PFSK-1 (cell line): ENCODE results near the gene USP36.

Experiments used
- FOXP2 ChIP-seq: optimal IDR thresholded peaks from 2 replicates; pipeline ENCODE3; 2011; ENCODE audit warnings: borderline replicate concordance, control low read depth, inconsistent platforms; ENCODE audit not compliant: insufficient read depth; ENCODE audit errors: extremely low read length, extremely low read depth
- POLR2AphosphoS5 ChIP-seq: IDR thresholded peaks from 2 replicates; pipeline ENCODE4 v1.6.1; 2012; ENCODE audit warnings: low read depth, mild to moderate bottlenecking, control low read depth, low read length, moderate library complexity
- REST ChIP-seq, 2 experiments: IDR thresholded peaks; 2 replicates each; pipeline versions ENCODE4 v1.6.1 to v1.8.0; 2011 to 2012; ENCODE audit warnings: low read depth in 2 of 2, low read length in 2 of 2, control low read depth in 1 of 2, inconsistent platforms in 1 of 2, mild to moderate bottlenecking in 1 of 2, moderate library complexity in 1 of 2; ENCODE audit not compliant: insufficient read depth in 1 of 2
- SIN3A ChIP-seq: IDR thresholded peaks from 2 replicates; pipeline ENCODE4 v1.6.1; 2012; ENCODE audit warnings: mild to moderate bottlenecking, low read length, moderate library complexity, borderline replicate concordance; ENCODE audit not compliant: insufficient read depth
- TAF1 ChIP-seq: IDR thresholded peaks from 2 replicates; pipeline ENCODE4 v1.6.1; 2012; ENCODE audit warnings: low read length, control low read depth, borderline replicate concordance; ENCODE audit not compliant: insufficient read depth

Gene USP36

GRCh38 chr17:78818932-78819331 lies 21.7 kb downstream of the USP36 start:
- TF ChIP-seq SIN3A (peak; percentile 78; the same call in 1 of the 2 replicates), FOXP2 (peak; percentile 79), REST (IDR thresholded peaks at IDR 0.05; ENCODE audit: insufficient read depth in 1 of 2, low read depth in 2 of 2, low read length in 2 of 2) (peak in 1 of 2 experiments; percentile 57; a peak in 1 of 4 replicates), TAF1 (no peak), POLR2AphosphoS5 (peak; percentile 28; the same call in 1 of the 2 replicates)

- TF ChIP-seq POLR2AphosphoS5 (no peak), TAF1 (0 out of 2 replicates have a peak, but pooled peaks have one; percentile 7)
These were observed 22.3 kb downstream of the USP36 start for GRCh38 chr17:78818152-78818846.

- TF ChIP-seq SIN3A (no peak), POLR2AphosphoS5 (no peak), REST (IDR thresholded peaks at IDR 0.05; ENCODE audit: insufficient read depth in 1 of 2, low read depth in 2 of 2, low read length in 2 of 2) (no peak)
These were observed 23.5 kb downstream of the USP36 start for GRCh38 chr17:78817123-78817522.

GRCh38 chr17:78815696-78816095 lies 24.9 kb downstream of the USP36 start:
- TF ChIP-seq SIN3A (no peak), FOXP2 (no peak), TAF1 (no peak), POLR2AphosphoS5 (no peak), REST (IDR thresholded peaks at IDR 0.05; ENCODE audit: insufficient read depth in 1 of 2, low read depth in 2 of 2, low read length in 2 of 2) (no peak)

- TF ChIP-seq REST (IDR thresholded peaks at IDR 0.05; ENCODE audit: insufficient read depth in 1 of 2, low read depth in 2 of 2, low read length in 2 of 2) (no peak), TAF1 (no peak), POLR2AphosphoS5 (no peak), SIN3A (no peak), FOXP2 (no peak)
These were observed 27.8 kb downstream of the USP36 start for GRCh38 chr17:78812855-78813254.
